SK-N-SH (cell line): ENCODE results near the gene SELENOI. TPM values are rescaled to one million over a fixed set of nuclear protein-coding genes. Genes with fewer than 3 reads are reported as not detected.

ENCODE experiments used
- CTCF ChIA-PET: fragments of 300-600, 350-600 bp; formaldehyde crosslinking; extraction: SDS; loops from one replicate; lab custom pipeline; 2021; lab: Yijun Ruan, JAX
- POLR2A ChIA-PET: fragments of 350-600 bp; sonication (Branson Sonifier 250); formaldehyde crosslinking; extraction: SDS; loops from one replicate; lab custom pipeline; 2020; ENCODE audit warnings: antibody characterized with exemption, inconsistent platforms; lab: Yijun Ruan, JAX
- DNase-seq: peaks from one replicate; pipeline ENCODE4 v3.0.0; 2012
- H2AFZ ChIP-seq: fragments of 200-600 bp; sonication (generic); 2 replicates; pipeline ENCODE4 v1.8.1; 2016; ENCODE audit warnings: antibody characterized with exemption, mild to moderate bottlenecking, low read depth
- H3F3A ChIP-seq: fragments of 200-600 bp; sonication (generic); replicated peaks from 2 replicates; pipeline ENCODE3; 2016; ENCODE audit warnings: antibody characterized with exemption, mild to moderate bottlenecking; ENCODE audit not compliant: insufficient read depth
- H3K27ac ChIP-seq, 2 experiments: fragments of 200-500 bp in 1 of 2; fragments of 200-600 bp in 1 of 2; sonication (Bioruptor generic) in 1 of 2; sonication (generic), shearing (Covaris generic) in 1 of 2; 2 replicates each; pipeline versions ENCODE4 v1.5.1 to v1.6.1; 2014 to 2016; ENCODE audit warnings: low read depth in 2 of 2, inconsistent platforms in 1 of 2, low read length in 1 of 2, mild to moderate bottlenecking in 1 of 2, mixed read lengths in 1 of 2
- H3K27me3 ChIP-seq: fragments of 200-600 bp; sonication (generic), shearing (Covaris generic); 2 replicates; pipeline ENCODE4 v1.6.1; 2016; ENCODE audit warnings: mixed run types; ENCODE audit not compliant: insufficient read depth
- H3K36me3 ChIP-seq, 2 experiments: fragments of 200-500 bp in 1 of 2; fragments of 200-600 bp in 1 of 2; sonication (Bioruptor generic) in 1 of 2; sonication (generic) in 1 of 2; replicated peaks in 1 of 2; 2 replicates each; pipeline versions ENCODE3 to v1.5.1; 2014 to 2016; ENCODE audit warnings: low read length in 1 of 2, mild to moderate bottlenecking in 1 of 2; ENCODE audit not compliant: insufficient read depth in 2 of 2, control insufficient read depth in 1 of 2
- H3K4me1 ChIP-seq, 2 experiments: fragments of 200-500 bp in 1 of 2; fragments of 200-600 bp in 1 of 2; sonication (Bioruptor generic) in 1 of 2; sonication (generic), shearing (Covaris generic) in 1 of 2; 2 replicates each; pipeline versions ENCODE4 v1.5.1 to v1.6.1; 2014 to 2016; ENCODE audit warnings: low read depth in 1 of 2, low read length in 1 of 2, mixed run types in 1 of 2; ENCODE audit not compliant: insufficient read depth in 2 of 2, control insufficient read depth in 1 of 2
- H3K4me2 ChIP-seq: fragments of 200-600 bp; sonication (generic), shearing (Covaris generic); 2 replicates; pipeline ENCODE4 v1.6.1; 2017; ENCODE audit warnings: mixed run types
- H3K4me3 ChIP-seq, 2 experiments: fragments of 200-500 bp in 1 of 2; fragments of 200-600 bp in 1 of 2; sonication (Bioruptor generic) in 1 of 2; sonication (generic), shearing (Covaris generic) in 1 of 2; 2 replicates each; pipeline versions ENCODE4 v1.5.1 to v1.8.1; 2014 to 2016; ENCODE audit warnings: low read depth in 2 of 2, inconsistent platforms in 1 of 2, low read length in 1 of 2, mild to moderate bottlenecking in 1 of 2, mixed read lengths in 1 of 2, moderate library complexity in 1 of 2
- H3K79me2 ChIP-seq: fragments of 200-600 bp; sonication (generic); 2 replicates; pipeline ENCODE4 v1.8.1; 2017; ENCODE audit warnings: mild to moderate bottlenecking; ENCODE audit not compliant: insufficient read depth
- H3K9ac ChIP-seq: fragments of 200-600 bp; sonication (generic); 2 replicates; pipeline ENCODE4 v1.6.1; 2017; ENCODE audit warnings: mixed run types
- H3K9me2 ChIP-seq: fragments of 200-600 bp; sonication (generic); 2 replicates; pipeline ENCODE4 v1.6.1; 2017; ENCODE audit warnings: mixed run types
- H3K9me3 ChIP-seq: fragments of 200-600 bp; sonication (generic); 2 replicates; pipeline ENCODE4 v1.6.1; 2017; ENCODE audit warnings: mixed run types, mild to moderate bottlenecking, moderate library complexity
- H4K20me1 ChIP-seq: fragments of 200-600 bp; sonication (generic); 2 replicates; pipeline ENCODE4 v1.6.1; 2017; ENCODE audit warnings: mild to moderate bottlenecking, mixed run types; ENCODE audit not compliant: insufficient read depth
- CTCF ChIP-seq: fragments of 200-600 bp; sonication (generic); IDR thresholded peaks from 2 replicates; pipeline ENCODE4 v1.6.1; 2017; ENCODE audit warnings: antibody characterized with exemption, mild to moderate bottlenecking, moderate library complexity
- ELF1 ChIP-seq: IDR thresholded peaks from 2 replicates; pipeline ENCODE4 v1.4.0; 2012
- FOSL2 ChIP-seq: IDR thresholded peaks from 2 replicates; pipeline ENCODE4 v1.4.0; 2012; ENCODE audit warnings: low read depth, mild to moderate bottlenecking, moderate library complexity, borderline replicate concordance
- FOXM1 ChIP-seq: IDR thresholded peaks from 2 replicates; pipeline ENCODE4 v1.4.0; 2012; ENCODE audit warnings: low read depth, mild to moderate bottlenecking
- GABPA ChIP-seq: IDR thresholded peaks from 2 replicates; pipeline ENCODE4 v1.4.0; 2012; ENCODE audit warnings: low read depth, mild to moderate bottlenecking
- GATA2 ChIP-seq: sonication (generic); formaldehyde crosslinking; IDR thresholded peaks from 2 replicates; pipeline ENCODE4 v1.5.0; 2020; ENCODE audit warnings: mild to moderate bottlenecking, missing genetic modification reagents
- JUND ChIP-seq: IDR thresholded peaks from 2 replicates; pipeline ENCODE4 v1.4.0; 2012
- NRF1 ChIP-seq: IDR thresholded peaks from 2 replicates; pipeline ENCODE4 v1.6.1; 2012; ENCODE audit warnings: low read depth, mild to moderate bottlenecking, low read length
- POLR2AphosphoS5 ChIP-seq: IDR thresholded peaks from 2 replicates; pipeline ENCODE4 v1.6.1; 2012; ENCODE audit warnings: low read depth, low read length
- RAD21 ChIP-seq: IDR thresholded peaks from 2 replicates; pipeline ENCODE4 v1.6.1; 2012; ENCODE audit warnings: mild to moderate bottlenecking, low read length
- RCOR1 ChIP-seq: fragments of 150-350 bp; IDR thresholded peaks from 2 replicates; pipeline ENCODE4 v1.6.1; 2017; ENCODE audit warnings: antibody characterized with exemption, low read length
- RFX5 ChIP-seq: IDR thresholded peaks from 2 replicates; pipeline ENCODE4 v1.6.1; 2012; ENCODE audit warnings: mild to moderate bottlenecking, improper control_type of control experiment, low read length
- RXRA ChIP-seq: IDR thresholded peaks from 2 replicates; pipeline ENCODE4 v1.4.0; 2012; ENCODE audit warnings: low read depth, mild to moderate bottlenecking, borderline replicate concordance
- SIN3A ChIP-seq: IDR thresholded peaks from 2 replicates; pipeline ENCODE4 v1.6.1; 2012; ENCODE audit warnings: low read depth, mild to moderate bottlenecking, low read length, moderate library complexity, borderline replicate concordance
- TEAD4 ChIP-seq: IDR thresholded peaks from 2 replicates; pipeline ENCODE4 v1.4.0; 2012; ENCODE audit warnings: mild to moderate bottlenecking, borderline replicate concordance; ENCODE audit not compliant: insufficient read depth
- USF2 ChIP-seq: fragments of 150-350 bp; IDR thresholded peaks from 2 replicates; pipeline ENCODE4 v1.6.1; 2017; ENCODE audit warnings: antibody characterized with exemption, low read length, low read depth, borderline replicate concordance
- YY1 ChIP-seq: IDR thresholded peaks from 2 replicates; pipeline ENCODE4 v1.4.0; 2012; ENCODE audit warnings: low read depth, mild to moderate bottlenecking
- ZBTB33 ChIP-seq: IDR thresholded peaks from 2 replicates; pipeline ENCODE4 v1.4.0; 2012; ENCODE audit warnings: low read depth, borderline replicate concordance
- WGBS: methylation state at CpG from one replicate; pipeline ENCODE4 v1.1.6; 2017; ENCODE audit warnings: low lambda C conversion rate; 5-methylcytosine and 5-hydroxymethylcytosine counted together
- polyA plus RNA-seq, 3 experiments: library from polyadenylated mRNA; depleted of rRNA; stranded (reverse); fragments of >200 nt; gene quantifications; 2 replicates each; pipeline ENCODE4 v1.2.3, GENCODE V29; 2012
- TF ChIP-seq, protein P1 (sequence below): IDR thresholded peaks from 2 replicates; pipeline ENCODE4 v1.4.0; 2012; ENCODE audit warnings: low read depth, borderline replicate concordance
- TF ChIP-seq, protein P2 (sequence below): IDR thresholded peaks from 2 replicates; pipeline ENCODE4; 2012

SELENOI gene
- polyA plus RNA-seq, 1 of the 3 experiments (the other 2 are of a cell fraction) = 4.4 TPM

DNA sequence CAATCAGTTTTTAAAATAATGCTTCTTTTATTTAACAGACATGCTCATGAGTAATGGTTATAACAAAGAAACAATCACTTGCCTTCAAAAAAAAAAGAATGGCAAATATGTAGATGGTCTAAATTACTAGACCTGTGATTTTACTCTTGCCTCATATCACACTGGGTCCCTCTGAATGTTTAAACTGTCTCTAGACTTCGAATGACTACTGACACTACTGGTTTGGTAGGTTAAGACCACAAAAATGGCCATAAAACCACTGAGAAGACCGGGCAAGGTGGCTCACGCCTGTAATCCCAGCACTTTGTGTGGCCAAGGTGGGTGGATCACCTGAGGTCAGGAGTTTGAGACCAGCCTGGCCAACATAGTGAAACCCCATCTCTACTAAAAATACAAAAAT lies 5.1 kb upstream of the SELENOI start:
- H3K27me3 ChIP-seq = no peaks in the 10 kb centered on the region
- H3K9ac ChIP-seq = no peak overlapping the region
- no peaks in the 10 kb centered on the region for H3K36me3 ChIP-seq
- H2AFZ ChIP-seq = no peak overlapping the region
- POLR2A ChIA-PET = no interaction called here
- 81% methylated on average over 3 of the region's 3 CpGs for WGBS
- no peaks in the 10 kb centered on the region for H4K20me1 ChIP-seq
- H3K4me1 ChIP-seq = peaks cover 0 to 10% of the 10 kb centered on the region in 2 experiments; a peak in 2 of 4 replicates
- H3K4me3 ChIP-seq = no peak overlapping the region
- no peaks in the 10 kb centered on the region for H3K9me3 ChIP-seq
- peaks cover 6% of the 10 kb centered on the region for H3F3A ChIP-seq
- H3K4me2 ChIP-seq = no peak overlapping the region
- CTCF ChIA-PET = interaction anchor here (1.1 to 1.7 kb wide), 2 partner anchors 11 to 128 kb away, joined by 3 to 4 read pairs; no protein-coding TSS in a partner anchor
- no peak for DNase-seq
- no peaks in the 10 kb centered on the region for H3K9me2 ChIP-seq
- TF ChIP-seq ZBTB33 = no peak
- TF ChIP-seq, protein P1, sequence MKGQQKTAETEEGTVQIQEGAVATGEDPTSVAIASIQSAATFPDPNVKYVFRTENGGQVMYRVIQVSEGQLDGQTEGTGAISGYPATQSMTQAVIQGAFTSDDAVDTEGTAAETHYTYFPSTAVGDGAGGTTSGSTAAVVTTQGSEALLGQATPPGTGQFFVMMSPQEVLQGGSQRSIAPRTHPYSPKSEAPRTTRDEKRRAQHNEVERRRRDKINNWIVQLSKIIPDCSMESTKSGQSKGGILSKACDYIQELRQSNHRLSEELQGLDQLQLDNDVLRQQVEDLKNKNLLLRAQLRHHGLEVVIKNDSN = no peak
- TF ChIP-seq POLR2AphosphoS5 = no peak
- no peak for TF ChIP-seq GATA2 (CRISPR knock-in tag)
- TF ChIP-seq TEAD4 = no peak
- no peak for TF ChIP-seq ELF1
- no peak for TF ChIP-seq SIN3A
- TF ChIP-seq YY1 = no peak
- TF ChIP-seq RAD21 = no peak
- TF ChIP-seq, protein P2, sequence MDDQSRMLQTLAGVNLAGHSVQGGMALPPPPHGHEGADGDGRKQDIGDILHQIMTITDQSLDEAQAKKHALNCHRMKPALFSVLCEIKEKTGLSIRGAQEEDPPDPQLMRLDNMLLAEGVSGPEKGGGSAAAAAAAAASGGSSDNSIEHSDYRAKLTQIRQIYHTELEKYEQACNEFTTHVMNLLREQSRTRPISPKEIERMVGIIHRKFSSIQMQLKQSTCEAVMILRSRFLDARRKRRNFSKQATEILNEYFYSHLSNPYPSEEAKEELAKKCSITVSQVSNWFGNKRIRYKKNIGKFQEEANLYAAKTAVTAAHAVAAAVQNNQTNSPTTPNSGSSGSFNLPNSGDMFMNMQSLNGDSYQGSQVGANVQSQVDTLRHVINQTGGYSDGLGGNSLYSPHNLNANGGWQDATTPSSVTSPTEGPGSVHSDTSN = no peak
- H3K27ac ChIP-seq = no peak overlapping the region
- peaks cover 20% of the 10 kb centered on the region for H3K79me2 ChIP-seq

DNA sequence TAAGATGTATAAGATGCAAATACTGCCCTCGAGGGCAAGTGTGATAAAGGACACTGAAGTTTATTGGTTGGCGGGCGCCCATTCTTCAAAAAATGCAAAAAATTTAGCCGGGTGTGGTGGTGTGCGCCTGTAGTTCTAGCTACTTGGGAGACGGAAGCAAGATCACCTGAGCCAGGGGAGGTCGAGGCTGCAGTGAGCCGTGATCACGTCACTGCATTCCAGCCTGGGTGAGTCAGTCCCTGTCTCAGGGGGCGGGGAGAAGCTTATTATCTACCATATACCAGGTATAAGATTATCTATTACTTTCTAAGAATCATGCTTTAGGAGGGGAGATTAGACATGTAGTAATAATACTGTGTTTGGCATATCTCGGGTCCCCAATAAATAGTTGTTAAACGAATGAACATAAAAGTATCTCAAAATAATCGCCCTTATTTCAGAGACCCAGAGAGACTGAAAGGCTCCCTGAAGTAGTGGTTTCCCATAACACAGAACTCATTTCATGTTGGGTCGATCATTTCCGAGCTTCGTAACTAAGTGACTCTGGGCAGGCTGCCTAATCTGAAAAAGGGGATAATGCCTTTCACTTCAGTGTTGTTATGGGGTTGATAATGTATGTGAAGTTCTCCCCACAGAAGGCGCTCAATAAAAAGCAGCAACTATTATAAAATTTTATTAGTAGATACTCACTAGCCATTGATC lies 1.2 kb upstream of the SELENOI start:
- no peaks in the 10 kb centered on the region; the same call in 1 of the 2 replicates for H4K20me1 ChIP-seq
- no peaks in the 10 kb centered on the region for H3K9me3 ChIP-seq
- CTCF ChIA-PET = interaction anchor here (0.6 to 3.8 kb wide), 9 partner anchors 14 to 233 kb away, joined by 3 to 16 read pairs (median 3); a partner anchor contains a TSS
- WGBS = 28% methylated on average over 17 of the region's 17 CpGs
- H3K4me2 ChIP-seq = peak overlapping the region; percentile 71
- H2AFZ ChIP-seq = peak overlapping the region; percentile 80
- no peak for DNase-seq
- POLR2A ChIA-PET = interaction anchor here (0.7 to 1.0 kb wide), 2 partner anchors 42 to 88 kb away, joined by 3 to 4 read pairs; no protein-coding TSS in a partner anchor
- H3K36me3 ChIP-seq = no peaks in the 10 kb centered on the region
- peaks cover 10 to 23% of the 10 kb centered on the region in 2 experiments; a peak in 3 of 4 replicates for H3K4me1 ChIP-seq
- H3K27ac ChIP-seq = peak overlapping the region; percentile 87 to 95
- H3K9ac ChIP-seq = peak overlapping the region; percentile 79
- peaks cover 56% of the 10 kb centered on the region for H3K79me2 ChIP-seq
- H3F3A ChIP-seq = peaks cover 15% of the 10 kb centered on the region
- H3K9me2 ChIP-seq = no peaks in the 10 kb centered on the region
- no peaks in the 10 kb centered on the region for H3K27me3 ChIP-seq
- peak overlapping the region; percentile 90 to 95 for H3K4me3 ChIP-seq
- TF ChIP-seq NRF1 = no peak
- no peak for TF ChIP-seq POLR2AphosphoS5
- no peak for TF ChIP-seq RFX5
- no peak for TF ChIP-seq GATA2 (CRISPR knock-in tag)
- TF ChIP-seq FOSL2 = peak; percentile 41; the same call in 1 of the 2 replicates
- TF ChIP-seq RXRA = no peak
- TF ChIP-seq CTCF = no peak
- TF ChIP-seq GABPA = no peak
- TF ChIP-seq ELF1 = no peak
- TF ChIP-seq, protein P1 = no peak
- TF ChIP-seq RCOR1 = no peak
- no peak for TF ChIP-seq FOXM1
- peak; percentile 33; the same call in 1 of the 2 replicates for TF ChIP-seq JUND
- no peak for TF ChIP-seq USF2
